IgD-negative memory B cell (primary cell): ENCODE data around the gene NFYC. TPM values are rescaled to one million over a fixed set of nuclear protein-coding genes. Genes with fewer than 3 reads are reported as not detected.

Source experiments
- H3K27ac Mint-ChIP-seq, 3 donors: one replicate each; pipeline ENCODE4 v1.8.0; 2020 to 2022; ENCODE audit warnings: mild to moderate bottlenecking in 3 of 3, mixed read lengths in 3 of 3, moderate library complexity in 1 of 3
- H3K27me3 Mint-ChIP-seq: one replicate; pipeline ENCODE4 v1.8.0; 2021; ENCODE audit warnings: mixed read lengths
- H3K36me3 Mint-ChIP-seq: one replicate; pipeline ENCODE4 v1.8.0; 2020; ENCODE audit warnings: mild to moderate bottlenecking, mixed read lengths
- H3K4me1 Mint-ChIP-seq, 3 donors: one replicate each; pipeline ENCODE4 v1.8.0; 2020 to 2022; ENCODE audit warnings: mixed read lengths in 3 of 3, mild to moderate bottlenecking in 1 of 3
- H3K4me3 Mint-ChIP-seq, 4 donors: one replicate each; pipeline ENCODE4 v1.8.0; 2020 to 2022; ENCODE audit warnings: mild to moderate bottlenecking in 4 of 4, mixed read lengths in 4 of 4, moderate library complexity in 3 of 4
- H3K9me3 Mint-ChIP-seq, 3 donors: one replicate each; pipeline ENCODE4 v1.8.0; 2020 to 2021; ENCODE audit warnings: mixed read lengths in 3 of 3, mild to moderate bottlenecking in 1 of 3
- polyA plus RNA-seq: library from polyadenylated mRNA; unstranded; fragments of 300-500 nt; fragmentation: Illumina TruSeq; gene quantifications from one replicate; pipeline ENCODE4 v1.2.3, GENCODE V29; 2021

The NFYC gene
- polyA plus RNA-seq, 1 donor from 2014 or later = 74.3 TPM

DNA sequence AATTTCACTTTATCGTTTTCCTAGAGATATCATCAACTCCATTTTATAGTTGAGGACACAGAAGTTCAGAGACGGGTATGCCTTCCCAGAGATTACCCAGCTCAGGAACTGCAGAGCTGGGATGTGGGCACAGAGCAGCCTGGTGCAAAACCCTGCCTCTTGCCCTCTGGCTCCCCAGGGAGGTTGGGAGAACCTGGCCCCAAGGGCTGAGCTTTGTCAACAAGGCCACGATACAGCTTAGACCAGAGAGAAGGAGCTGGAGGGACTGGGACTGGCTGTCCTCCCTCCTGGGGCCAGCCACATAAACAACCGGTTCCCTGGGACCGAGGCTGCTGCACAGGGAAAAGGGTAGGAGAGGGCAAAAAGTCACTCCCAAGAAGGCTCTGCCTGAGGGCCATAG lies 29.8 kb upstream of the NFYC start:
- no peaks in the 10 kb centered on the region for H3K36me3 Mint-ChIP-seq
- H3K27me3 Mint-ChIP-seq = no peaks in the 10 kb centered on the region
- H3K9me3 Mint-ChIP-seq = no peaks in the 10 kb centered on the region
- H3K4me3 Mint-ChIP-seq = peak overlapping the region in 1 of 4 donors; percentile 54
- H3K27ac Mint-ChIP-seq = no peak overlapping the region
- peaks cover 8 to 12% (median 11%) of the 10 kb centered on the region in 3 donors for H3K4me1 Mint-ChIP-seq

DNA sequence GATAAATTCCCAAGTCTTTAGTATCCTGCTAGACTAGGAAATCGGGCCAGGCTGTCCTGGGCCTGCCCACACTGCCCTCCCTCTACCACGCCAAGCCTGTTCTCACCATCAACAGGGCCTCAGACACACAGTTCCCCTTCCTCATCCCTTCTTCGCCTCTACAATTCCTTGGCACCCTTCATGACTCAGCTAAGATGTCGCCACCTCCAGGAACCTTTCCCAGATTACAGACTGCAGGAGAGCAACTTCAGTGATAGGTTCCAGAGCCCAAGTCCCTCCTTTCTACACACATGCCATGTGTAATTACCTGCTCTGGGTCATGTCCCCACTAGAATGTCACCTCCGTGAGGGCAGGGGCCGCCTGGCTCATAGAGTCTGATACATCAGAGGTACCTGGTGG lies 29.4 kb upstream of the NFYC start:
- Mint-ChIP-seq H3K4me1 (peaks cover 8 to 12% (median 11%) of the 10 kb centered on the region in 3 donors), H3K4me3 (peak overlapping the region in 1 of 4 donors; percentile 54), H3K27me3 (no peaks in the 10 kb centered on the region), H3K27ac (no peak overlapping the region), H3K9me3 (no peaks in the 10 kb centered on the region), H3K36me3 (no peaks in the 10 kb centered on the region)

DNA sequence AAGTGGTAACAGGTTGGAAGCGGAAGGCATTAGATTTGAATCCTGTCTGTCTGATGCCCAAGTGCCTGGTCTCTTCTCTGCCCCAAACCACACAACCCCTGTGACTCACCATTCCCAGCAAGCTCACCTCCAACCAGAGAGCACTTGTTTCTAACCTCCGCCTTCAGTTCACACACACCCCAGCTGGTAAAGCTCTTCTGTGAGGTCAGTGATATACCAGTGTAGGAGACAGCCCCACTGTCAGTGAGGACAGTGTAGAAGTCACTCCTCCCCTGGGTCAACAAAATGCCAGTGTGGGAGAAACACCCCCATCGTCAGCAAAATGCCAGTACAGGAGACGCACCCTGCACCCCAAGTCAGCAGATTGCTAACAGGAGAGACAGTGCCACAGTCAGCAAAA lies 28.6 kb upstream of the NFYC start:
- Mint-ChIP-seq H3K9me3 (no peaks in the 10 kb centered on the region), H3K4me1 (peaks cover 8 to 12% (median 11%) of the 10 kb centered on the region in 3 donors), H3K4me3 (peak overlapping the region in 2 of 4 donors; percentile 18 to 76)

DNA sequence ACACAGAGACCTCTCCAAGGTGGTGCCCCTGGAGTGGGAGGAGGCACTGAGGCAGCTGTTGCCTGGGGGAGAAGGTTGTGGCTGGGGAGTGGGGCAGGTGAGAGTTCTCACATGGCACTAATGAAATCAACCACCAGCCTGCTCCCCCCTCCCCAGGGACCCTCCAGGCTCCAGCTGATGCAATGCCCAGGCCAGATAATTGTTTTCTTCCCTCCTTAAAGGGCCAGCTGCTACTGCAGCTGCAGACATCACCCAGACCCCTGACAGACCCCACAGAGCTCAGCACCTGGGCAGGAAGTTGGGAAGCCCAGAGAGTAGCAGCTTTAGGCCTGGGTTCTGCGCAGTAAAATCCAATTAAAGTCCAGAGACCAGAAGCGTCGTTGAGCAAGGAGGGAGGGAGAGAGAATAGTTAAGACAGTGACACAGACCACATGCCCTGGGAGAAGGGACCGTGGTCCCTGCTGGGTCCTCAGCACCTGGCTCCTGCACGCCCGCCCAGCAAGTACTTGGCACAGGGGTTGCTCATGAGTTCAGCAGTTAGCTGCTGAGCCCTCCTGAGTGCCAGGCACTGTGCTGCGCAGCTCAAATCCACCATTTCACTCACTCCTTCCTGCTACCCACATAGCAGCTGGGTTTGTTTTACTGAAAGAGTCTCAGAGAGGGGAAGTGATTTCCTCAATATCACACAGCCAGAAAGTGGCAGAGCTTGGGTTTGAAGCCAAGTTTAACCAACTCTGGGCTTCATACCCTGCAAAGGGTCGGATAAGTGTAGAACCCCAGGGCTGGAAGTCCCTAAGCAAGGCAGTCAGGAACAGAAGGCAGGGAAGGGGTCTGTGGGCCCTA lies 28.0 kb upstream of the NFYC start:
- peak overlapping the region in 2 of 4 donors; percentile 75 to 76 for H3K4me3 Mint-ChIP-seq
- H3K27ac Mint-ChIP-seq = peak overlapping the region; percentile 13 to 87 (median 51)
- no peaks in the 10 kb centered on the region for H3K9me3 Mint-ChIP-seq
- peaks cover 9 to 13% (median 12%) of the 10 kb centered on the region in 3 donors for H3K4me1 Mint-ChIP-seq
- no peaks in the 10 kb centered on the region for H3K36me3 Mint-ChIP-seq
- H3K27me3 Mint-ChIP-seq = no peaks in the 10 kb centered on the region

More for the DNA sequence above, 28.6 kb upstream of the NFYC start:
- Mint-ChIP-seq H3K27ac (peak overlapping the region in 1 of 3 donors; percentile 13), H3K27me3 (no peaks in the 10 kb centered on the region), H3K36me3 (no peaks in the 10 kb centered on the region)

DNA sequence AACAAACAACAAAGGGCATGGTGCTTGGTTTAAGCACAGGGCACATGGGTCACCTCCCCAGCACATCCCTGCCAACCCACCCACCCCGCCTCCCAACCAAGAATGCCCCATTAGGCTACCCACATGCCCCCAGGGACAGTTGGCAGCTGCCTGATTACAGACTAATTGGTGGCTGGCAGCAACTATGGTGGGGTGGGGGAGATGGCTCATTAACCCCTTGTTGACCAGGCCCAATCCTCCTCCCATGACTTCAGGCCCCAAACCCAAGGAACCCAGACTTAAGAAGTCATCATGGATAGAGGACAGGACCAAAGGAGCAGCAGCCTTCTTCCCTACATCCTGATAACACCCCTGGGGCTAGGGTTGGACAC lies 27.4 kb upstream of the NFYC start:
- Mint-ChIP-seq H3K4me3 (peak overlapping the region in 3 of 4 donors; percentile 76 to 89 (median 76)), H3K27ac (peak overlapping the region in 1 of 3 donors; percentile 59), H3K9me3 (no peaks in the 10 kb centered on the region)

DNA sequence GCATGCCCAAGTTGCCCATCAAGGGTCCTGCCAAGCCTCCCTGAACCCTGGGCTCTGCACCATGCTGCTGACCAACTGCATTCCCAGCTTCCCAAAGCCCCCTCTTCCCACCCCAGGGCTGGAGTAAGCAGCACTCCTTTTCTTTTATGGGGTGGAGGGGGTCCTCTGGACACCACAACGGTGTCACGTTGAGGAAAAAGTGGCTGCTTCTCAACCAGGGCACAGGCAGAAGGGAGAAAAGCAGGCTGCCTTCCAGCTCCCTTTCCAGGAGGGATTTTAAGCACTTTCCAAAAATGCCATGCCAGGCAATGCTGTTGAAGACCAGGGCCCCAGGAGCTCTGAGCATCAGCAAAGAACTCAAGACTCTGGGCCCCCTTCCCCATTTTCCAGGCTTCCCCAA lies 26.7 kb upstream of the NFYC start:
- H3K36me3 Mint-ChIP-seq = no peaks in the 10 kb centered on the region
- no peaks in the 10 kb centered on the region for H3K9me3 Mint-ChIP-seq
- peak overlapping the region; percentile 68 to 89 (median 76) for H3K4me3 Mint-ChIP-seq
- peak overlapping the region in 2 of 3 donors; percentile 31 to 59 for H3K27ac Mint-ChIP-seq
- H3K4me1 Mint-ChIP-seq = peaks cover 15 to 24% (median 15%) of the 10 kb centered on the region in 3 donors
- H3K27me3 Mint-ChIP-seq = no peaks in the 10 kb centered on the region

More for the DNA sequence above, 27.4 kb upstream of the NFYC start:
- H3K4me1 Mint-ChIP-seq = peaks cover 14 to 19% (median 15%) of the 10 kb centered on the region in 3 donors
- no peaks in the 10 kb centered on the region for H3K36me3 Mint-ChIP-seq
- H3K27me3 Mint-ChIP-seq = no peaks in the 10 kb centered on the region

DNA sequence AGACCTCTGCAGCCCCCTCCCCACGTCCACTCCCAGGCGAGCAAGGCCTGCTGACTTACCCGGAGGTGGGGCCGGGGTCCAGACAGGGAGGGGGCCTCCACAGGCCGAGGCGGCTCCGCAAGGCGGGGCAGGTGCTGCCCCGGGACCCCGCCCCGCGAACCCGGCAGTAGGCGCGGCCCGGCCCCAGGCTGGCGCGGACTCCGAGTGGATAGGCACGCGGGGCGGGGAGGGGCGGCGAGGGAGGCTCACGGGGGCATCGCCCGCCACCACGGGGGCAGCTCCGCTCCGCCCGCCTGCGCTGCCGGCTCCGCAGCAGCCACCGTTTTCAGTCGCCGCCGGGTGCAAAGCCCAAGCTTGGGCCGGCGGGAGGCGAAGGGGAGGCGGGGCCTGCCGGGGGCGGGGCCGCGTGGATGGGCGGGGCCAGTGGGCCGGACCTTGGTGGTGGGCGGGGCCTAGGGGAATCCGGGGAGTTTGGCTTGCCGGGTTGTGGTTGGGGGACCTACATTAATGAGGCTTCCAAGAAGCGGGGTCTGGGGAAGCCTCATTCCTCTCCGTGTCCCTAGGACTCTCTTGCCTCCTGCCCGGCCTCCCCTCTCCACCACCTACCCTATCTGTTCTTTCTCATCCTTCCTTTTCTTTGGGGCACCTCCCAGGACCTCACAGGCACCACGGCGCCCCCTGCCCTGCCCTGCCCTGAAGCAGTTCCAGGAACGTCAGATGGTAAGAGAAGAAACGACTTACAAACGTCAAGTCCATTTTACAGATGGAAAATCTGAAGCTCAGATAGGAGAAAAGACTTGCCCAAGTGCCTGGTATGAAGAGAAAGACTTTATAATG lies 26.0 kb upstream of the NFYC start, which contains the start of gene RIMS3:
Gene RIMS3, minus strand, starts transcription at position 348 of the 837 bp plus-strand sequence. CDS start 23,757 bp downstream, outside the sequence.
- Mint-ChIP-seq H3K36me3 (no peaks in the 10 kb centered on the region), H3K4me1 (peaks cover 15 to 25% (median 16%) of the 10 kb centered on the region in 3 donors), H3K27me3 (no peaks in the 10 kb centered on the region), H3K27ac (peak within 1 kb of the TSS in 2 of 3 donors; percentile 59 to 80), H3K4me3 (peak within 1 kb of the TSS; percentile 81 to 94 (median 88)), H3K9me3 (no peaks in the 10 kb centered on the region)

DNA sequence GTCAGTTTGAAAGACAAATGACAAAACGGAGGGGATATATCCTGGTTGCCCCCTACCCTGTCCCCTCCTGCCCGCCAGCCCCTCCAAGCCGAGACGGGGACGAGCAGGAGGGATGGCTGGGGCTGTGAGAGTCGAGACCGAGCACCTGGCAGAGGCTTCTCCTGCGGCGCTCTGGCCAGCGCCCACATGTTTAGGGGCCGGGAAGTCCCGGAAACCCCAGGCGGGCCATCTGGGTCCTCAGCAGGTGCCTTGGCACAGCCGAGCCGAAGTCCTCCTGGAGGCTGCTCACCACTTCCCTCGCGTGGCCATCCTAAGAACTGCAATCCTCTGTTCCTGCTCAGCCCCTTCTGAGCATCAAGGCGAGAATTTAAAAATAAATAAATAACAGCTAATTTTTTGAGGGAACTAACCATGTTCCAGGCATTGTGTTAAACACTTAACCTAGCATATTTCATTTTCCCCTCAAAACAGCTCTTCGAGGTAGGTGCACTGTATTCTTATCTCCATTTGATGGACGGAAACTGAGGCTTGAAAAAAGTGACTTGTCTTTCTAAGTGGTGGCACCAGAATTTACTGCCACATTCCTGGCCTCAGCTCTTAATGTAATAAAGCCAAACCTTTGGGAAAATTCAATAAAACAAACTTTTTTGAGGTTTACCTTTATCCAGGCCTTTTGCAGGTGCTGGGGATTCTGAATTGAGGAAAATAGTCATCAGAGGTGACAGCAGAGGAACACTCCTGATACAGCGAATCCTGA lies 22.6 kb upstream of the NFYC start:
- H3K27me3 Mint-ChIP-seq = no peaks in the 10 kb centered on the region
- no peak overlapping the region for H3K27ac Mint-ChIP-seq

DNA sequence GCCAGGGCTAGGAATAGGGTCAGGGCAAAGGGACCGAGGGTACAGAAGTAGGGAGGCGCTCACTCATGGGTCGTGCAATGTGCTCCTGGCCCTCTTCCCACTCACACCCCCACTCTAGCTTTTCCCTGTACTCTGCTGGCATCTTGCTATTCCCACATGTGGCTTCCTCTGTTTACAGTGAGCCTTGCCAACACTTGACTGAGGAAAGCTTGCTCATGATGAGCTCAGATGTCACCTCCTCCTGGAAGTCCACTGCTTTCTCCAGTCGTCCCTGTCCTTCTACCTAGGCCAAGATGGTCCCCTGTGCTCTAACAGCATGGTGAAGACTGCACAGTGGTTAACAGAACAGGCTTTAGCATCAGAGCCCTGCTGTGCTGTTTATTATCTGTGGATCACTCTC lies 18.1 kb upstream of the NFYC start:
- peak overlapping the region in 1 of 3 donors; percentile 36 for H3K27ac Mint-ChIP-seq
- peaks cover 5 to 15% (median 7%) of the 10 kb centered on the region in 3 donors for H3K4me1 Mint-ChIP-seq
- peaks cover 2% of the 10 kb centered on the region for H3K27me3 Mint-ChIP-seq
- no peaks in the 10 kb centered on the region for H3K36me3 Mint-ChIP-seq
- H3K9me3 Mint-ChIP-seq = no peaks in the 10 kb centered on the region
- no peak overlapping the region for H3K4me3 Mint-ChIP-seq

More for the DNA sequence above, 22.6 kb upstream of the NFYC start:
- no peaks in the 10 kb centered on the region for H3K36me3 Mint-ChIP-seq
- peak overlapping the region; percentile 58 to 86 (median 62) for H3K4me3 Mint-ChIP-seq
- peaks cover 11 to 24% (median 15%) of the 10 kb centered on the region in 3 donors for H3K4me1 Mint-ChIP-seq
- no peaks in the 10 kb centered on the region for H3K9me3 Mint-ChIP-seq

DNA sequence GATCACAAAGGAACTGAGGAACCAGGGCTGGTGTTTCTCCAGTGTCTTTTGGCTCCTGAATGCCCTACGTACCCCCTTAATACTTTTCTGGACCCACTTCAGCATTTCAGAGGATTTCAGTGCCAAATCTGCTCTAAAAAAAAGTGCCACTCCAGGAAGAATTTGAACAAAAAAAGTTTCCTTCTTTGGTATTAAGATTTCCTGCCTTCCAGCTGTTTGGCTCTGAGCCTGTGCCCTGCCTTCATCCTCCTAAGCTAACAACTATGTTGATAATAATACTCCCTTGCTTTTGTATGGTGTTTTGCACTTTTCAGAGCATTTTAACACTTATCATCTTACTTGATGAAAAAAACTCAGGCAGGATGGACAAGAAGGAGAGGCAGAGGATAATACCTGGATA lies 15.0 kb upstream of the NFYC start:
- peaks cover 2% of the 10 kb centered on the region for H3K27me3 Mint-ChIP-seq
- no peak overlapping the region for H3K4me3 Mint-ChIP-seq
- no peaks in the 10 kb centered on the region for H3K9me3 Mint-ChIP-seq
- no peaks in the 10 kb centered on the region for H3K36me3 Mint-ChIP-seq
- H3K27ac Mint-ChIP-seq = no peak overlapping the region
- H3K4me1 Mint-ChIP-seq = peaks cover 0 to 2% (median 0%) of the 10 kb centered on the region in 3 donors

DNA sequence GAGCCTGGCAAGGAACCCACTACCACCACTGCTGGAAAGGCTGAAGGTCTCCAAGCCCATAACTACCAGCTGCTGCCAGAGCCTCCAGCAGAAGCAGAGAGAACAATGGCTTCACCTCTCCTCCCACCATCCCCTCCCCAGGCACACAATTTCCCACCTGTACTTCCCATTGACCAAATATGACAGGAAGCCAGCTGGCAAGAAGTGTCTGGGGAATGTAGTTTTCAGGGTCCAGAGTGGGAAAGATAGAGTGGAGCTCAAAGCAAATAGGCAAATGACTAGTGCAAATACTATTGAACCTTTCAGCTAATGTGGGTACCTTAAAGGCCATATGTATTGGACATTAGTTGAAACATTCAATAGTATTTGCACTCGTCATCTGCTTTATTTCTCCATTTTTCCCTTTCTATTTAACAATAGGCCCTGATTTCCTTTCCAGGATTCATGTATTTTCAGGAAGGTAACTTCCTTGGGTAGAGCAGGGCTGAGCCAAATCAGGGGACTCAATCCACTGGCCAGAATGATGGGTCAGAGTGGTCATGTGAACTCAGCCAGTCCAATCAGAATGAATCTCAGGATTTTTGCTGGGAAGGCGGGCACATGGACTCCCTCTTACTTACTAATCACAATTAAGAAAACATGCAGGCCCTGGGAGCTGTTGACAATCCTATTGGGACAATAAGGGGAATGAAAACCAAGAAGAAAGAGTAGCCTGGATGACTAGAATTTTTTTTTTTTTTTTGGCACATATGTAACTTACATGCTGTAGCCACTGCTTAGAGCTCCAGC lies 12.1 kb upstream of the NFYC start:
- no peaks in the 10 kb centered on the region for H3K9me3 Mint-ChIP-seq
- no peak overlapping the region for H3K27ac Mint-ChIP-seq
- H3K4me3 Mint-ChIP-seq = no peak overlapping the region
- peaks cover 2% of the 10 kb centered on the region for H3K27me3 Mint-ChIP-seq
- peaks cover 0 to 2% (median 0%) of the 10 kb centered on the region in 3 donors for H3K4me1 Mint-ChIP-seq
- no peaks in the 10 kb centered on the region for H3K36me3 Mint-ChIP-seq

DNA sequence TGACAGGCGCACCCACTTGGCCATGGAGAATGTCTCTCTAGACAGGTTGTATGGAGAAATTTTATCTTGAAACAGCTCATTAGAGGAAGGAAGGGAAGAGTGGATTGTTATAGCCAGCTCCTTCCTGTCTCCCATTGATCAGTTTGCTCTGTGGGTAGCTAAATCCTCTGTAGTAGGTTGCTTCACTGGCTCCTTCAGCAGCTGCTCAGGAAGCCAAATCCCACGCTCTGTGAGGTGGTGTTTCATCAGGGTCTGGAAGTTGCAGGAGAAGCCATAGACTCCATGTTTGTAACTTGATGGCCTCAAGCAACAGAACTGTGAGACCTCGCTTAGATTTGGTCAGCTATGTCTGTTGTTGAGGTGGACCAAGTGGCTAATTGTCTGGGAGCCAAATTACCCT lies 6.8 kb upstream of the NFYC start:
- Mint-ChIP-seq H3K4me1 (peaks cover 8 to 12% (median 9%) of the 10 kb centered on the region in 3 donors), H3K27me3 (no peaks in the 10 kb centered on the region), H3K9me3 (peaks cover 2 to 4% (median 3%) of the 10 kb centered on the region in 3 donors), H3K4me3 (no peak overlapping the region), H3K36me3 (peaks cover 8% of the 10 kb centered on the region), H3K27ac (peak overlapping the region in 1 of 3 donors; percentile 23)

DNA sequence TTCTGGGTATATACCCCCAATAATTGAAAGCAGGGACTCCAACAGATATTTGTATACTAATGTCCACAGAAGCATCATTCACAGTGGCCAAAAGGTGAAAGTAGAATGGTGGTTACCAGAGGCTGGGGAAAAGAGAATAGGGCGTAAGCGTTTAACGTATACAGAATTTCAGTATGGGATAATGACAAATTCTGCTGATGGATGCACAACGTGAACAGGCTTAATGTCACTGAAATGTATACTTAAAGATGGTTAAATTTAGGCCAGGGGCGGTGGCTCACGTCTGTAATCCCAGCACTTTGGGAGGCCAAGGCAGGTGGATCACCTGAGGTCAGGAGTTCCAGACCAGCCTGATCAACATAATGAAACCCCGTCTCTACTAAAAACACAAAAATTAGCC lies 4.4 kb upstream of the NFYC start:
- peak overlapping the region in 1 of 3 donors; percentile 21 for H3K27ac Mint-ChIP-seq
- H3K4me1 Mint-ChIP-seq = peaks cover 19 to 27% (median 26%) of the 10 kb centered on the region in 3 donors
- peaks cover 2 to 4% (median 4%) of the 10 kb centered on the region in 3 donors for H3K9me3 Mint-ChIP-seq
- no peak overlapping the region for H3K4me3 Mint-ChIP-seq
- H3K27me3 Mint-ChIP-seq = no peaks in the 10 kb centered on the region
- H3K36me3 Mint-ChIP-seq = peaks cover 8% of the 10 kb centered on the region

DNA sequence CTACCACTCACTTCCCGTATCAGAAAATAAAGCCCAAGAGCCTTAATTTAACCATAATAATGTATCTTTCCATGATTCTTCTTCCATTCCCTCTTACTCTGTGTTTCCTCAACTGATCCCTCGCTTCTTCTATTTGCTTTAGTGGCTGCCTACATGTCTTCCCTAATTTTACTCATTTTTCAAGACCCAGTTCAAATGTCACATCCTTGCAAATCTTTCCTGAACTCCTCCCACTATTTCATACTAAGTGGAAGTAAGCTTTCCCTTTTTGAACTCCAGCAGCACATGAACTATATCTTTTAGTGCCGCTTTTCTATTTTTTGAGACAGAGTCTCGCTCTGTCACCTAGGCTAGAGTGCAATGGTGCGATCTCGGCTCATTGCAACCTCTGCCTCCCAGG lies 3.8 kb upstream of the NFYC start:
- Mint-ChIP-seq H3K4me1 (peaks cover 20 to 33% (median 31%) of the 10 kb centered on the region in 3 donors), H3K36me3 (peaks cover 8% of the 10 kb centered on the region), H3K4me3 (no peak overlapping the region), H3K27me3 (no peaks in the 10 kb centered on the region), H3K27ac (no peak overlapping the region), H3K9me3 (peaks cover 2 to 4% (median 4%) of the 10 kb centered on the region in 3 donors)
